K562 (cell line): ENCODE measurements around the gene ACSL5.

Experiments used
- CEBPB ChIP-seq: fragments of 450-650 bp; IDR thresholded peaks from 2 replicates; pipeline ENCODE4 v1.6.1; 2016; ENCODE audit warnings: missing genetic modification characterization, missing compliant biosample characterization
- CTCF ChIP-seq, 3 experiments: IDR thresholded peaks in 2 of 3; conservative IDR thresholded peaks in 1 of 3; 2 replicates each; pipeline ENCODE4 v1.5.1; 2011 to 2012; ENCODE audit warnings: low read length in 3 of 3, mild to moderate bottlenecking in 3 of 3, control low read depth in 2 of 3, improper control_type of control experiment in 1 of 3, inconsistent platforms in 1 of 3, low read depth in 1 of 3, mixed read lengths in 1 of 3, moderate library complexity in 1 of 3; ENCODE audit not compliant: insufficient read depth in 2 of 3
- HNRNPLL ChIP-seq: fragments of 200-400 bp; formaldehyde crosslinking; IDR thresholded peaks from 2 replicates; pipeline ENCODE4 v1.6.1; 2017; ENCODE audit warnings: low read length, low read depth, mild to moderate bottlenecking; ENCODE audit not compliant: poor library complexity, severe bottlenecking
- NFE2L1 ChIP-seq: fragments of 450-650 bp; IDR thresholded peaks from 2 replicates; pipeline ENCODE4 v1.6.1; 2016; ENCODE audit warnings: missing genetic modification characterization, low read depth, mild to moderate bottlenecking, missing compliant biosample characterization, moderate library complexity, borderline replicate concordance
- PATZ1 ChIP-seq: fragments of 250-450 bp; sonication (Bioruptor Pico); IDR thresholded peaks from 2 replicates; pipeline ENCODE4 v1.5.0; 2020; ENCODE audit warnings: mild to moderate bottlenecking, borderline replicate concordance
- POLR2A ChIP-seq: fragments of 450-650 bp; conservative IDR thresholded peaks from 2 replicates; pipeline ENCODE4 v1.6.1; 2016
- POLR2AphosphoS5 ChIP-seq: IDR thresholded peaks from 2 replicates; pipeline ENCODE4 v1.6.1; 2011; ENCODE audit warnings: mild to moderate bottlenecking, low read depth, low read length, moderate library complexity; ENCODE audit not compliant: control insufficient read depth, insufficient read depth
- PTBP1 ChIP-seq: fragments of 200-400 bp; formaldehyde crosslinking; IDR thresholded peaks from 2 replicates; pipeline ENCODE4 v1.6.1; 2017; ENCODE audit warnings: low read depth, low read length
- RFX5 ChIP-seq: IDR thresholded peaks from 2 replicates; pipeline ENCODE4 v1.6.1; 2011; ENCODE audit warnings: low read depth, mild to moderate bottlenecking, improper control_type of control experiment, low read length
- TF ChIP-seq, protein P1 (sequence below): fragments of 450-650 bp; conservative IDR thresholded peaks from 2 replicates; pipeline ENCODE4 v1.6.1; 2016; ENCODE audit warnings: missing genetic modification characterization, low read depth, mild to moderate bottlenecking, control low read depth, missing compliant biosample characterization

DNA sequence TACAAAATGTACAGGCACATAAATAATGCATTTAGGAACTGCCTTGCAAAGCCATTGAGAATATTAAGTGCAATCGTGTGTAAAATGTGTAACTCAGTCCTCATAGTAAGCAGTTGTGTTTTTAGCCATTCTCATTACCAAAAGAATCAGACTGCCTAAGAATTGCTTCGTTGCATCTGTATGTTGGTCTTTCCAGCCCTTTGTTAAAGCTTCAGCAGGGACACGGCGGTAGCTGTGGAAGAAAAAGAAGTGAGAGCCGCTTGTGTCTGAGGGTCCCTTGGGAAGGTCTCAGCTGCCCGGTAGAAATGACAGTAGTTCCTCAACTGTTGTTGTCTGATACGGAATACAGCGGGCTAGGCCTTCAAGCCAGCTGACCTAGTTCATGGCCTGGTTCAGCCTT, 22.8 kb upstream of the ACSL5 start:
- TF ChIP-seq NFE2L1 (tag) = no peak
- TF ChIP-seq POLR2A = no peak
- TF ChIP-seq, protein P1, sequence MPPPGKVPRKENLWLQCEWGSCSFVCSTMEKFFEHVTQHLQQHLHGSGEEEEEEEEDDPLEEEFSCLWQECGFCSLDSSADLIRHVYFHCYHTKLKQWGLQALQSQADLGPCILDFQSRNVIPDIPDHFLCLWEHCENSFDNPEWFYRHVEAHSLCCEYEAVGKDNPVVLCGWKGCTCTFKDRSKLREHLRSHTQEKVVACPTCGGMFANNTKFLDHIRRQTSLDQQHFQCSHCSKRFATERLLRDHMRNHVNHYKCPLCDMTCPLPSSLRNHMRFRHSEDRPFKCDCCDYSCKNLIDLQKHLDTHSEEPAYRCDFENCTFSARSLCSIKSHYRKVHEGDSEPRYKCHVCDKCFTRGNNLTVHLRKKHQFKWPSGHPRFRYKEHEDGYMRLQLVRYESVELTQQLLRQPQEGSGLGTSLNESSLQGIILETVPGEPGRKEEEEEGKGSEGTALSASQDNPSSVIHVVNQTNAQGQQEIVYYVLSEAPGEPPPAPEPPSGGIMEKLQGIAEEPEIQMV (tag) = no peak
- TF ChIP-seq RFX5 = no peak
- TF ChIP-seq POLR2AphosphoS5 = no peak
- no peak for TF ChIP-seq PTBP1
- TF ChIP-seq CTCF (IDR thresholded peaks at IDR 0.05 in 2 of 3, conservative IDR thresholded peaks at IDR 0.05 in 1 of 3; ENCODE audit: insufficient read depth in 2 of 3, low read depth in 1 of 3, low read length in 3 of 3) = no peak
- TF ChIP-seq HNRNPLL = no peak
- TF ChIP-seq CEBPB (tag) = no peak
- no peak for TF ChIP-seq PATZ1 (CRISPR knock-in tag)
